Testis (tissue), 3 donors: Measurements from ENCODE around the gene UBXN10. TPM values are rescaled to one million over a fixed set of nuclear protein-coding genes. Genes with fewer than 3 reads are reported as not detected.

Experiments used
- DNase-seq: peaks from one replicate; pipeline ENCODE4 v3.0.0-alpha.2; 2019
- H3K27ac ChIP-seq, 2 donors: fragments of 200-600 bp; sonication (generic); one replicate each; pipeline ENCODE4 v1.5.1; 2019
- H3K27me3 ChIP-seq: fragments of 200-600 bp; sonication (generic); one replicate; pipeline ENCODE4 v1.5.1; 2019
- H3K36me3 ChIP-seq: fragments of 200-600 bp; sonication (generic); one replicate; pipeline ENCODE4 v1.5.1; 2017; ENCODE audit warnings: low read depth; ENCODE audit errors: missing control alignments
- H3K4me1 ChIP-seq: fragments of 200-600 bp; sonication (generic); one replicate; pipeline ENCODE4 v1.5.1; 2019
- H3K4me3 ChIP-seq, 2 donors: fragments of 200-600 bp; sonication (generic); one replicate each; pipeline ENCODE4 v1.5.1; 2017 to 2019
- H3K9me3 ChIP-seq: fragments of 200-600 bp; sonication (generic); one replicate; pipeline ENCODE4 v1.5.1; 2017
- CTCF ChIP-seq, 3 experiments: fragments of 450-650 bp in 2 of 3; fragments of 200-600 bp in 1 of 3; sonication (generic) in 1 of 3; IDR thresholded peaks; one replicate each; pipeline ENCODE4 v1.5.1; 2016 to 2019; ENCODE audit warnings: antibody characterized with exemption in 3 of 3, mild to moderate bottlenecking in 2 of 3, moderate library complexity in 1 of 3
- POLR2A ChIP-seq: fragments of 450-650 bp; IDR thresholded peaks from one replicate; pipeline ENCODE4 v1.6.1; 2017; ENCODE audit warnings: antibody characterized with exemption, mild to moderate bottlenecking, moderate library complexity
- WGBS, 2 donors: methylation state at CpG; one replicate each; pipeline ENCODE4 v1.1.5; 2018; 5-methylcytosine and 5-hydroxymethylcytosine counted together
- intact Hi-C: fragments of 100-400 bp; cut with DNase I; formaldehyde crosslinking; loops from one replicate; pipeline ENCODE4 v1.15.1; 2023; ENCODE audit warnings: low total_unique reads
- polyA plus RNA-seq: library from polyadenylated mRNA; stranded (reverse); fragments of 350-450 nt; fragmentation: Illumina TruSeq; extraction: RNeasy Lipid Tissue Mini Kit (QIAGEN cat#74804); gene quantifications from one replicate; pipeline ENCODE4 v1.2.3, GENCODE V29; 2014; ENCODE audit warnings: low read depth, low replicate concordance; ENCODE audit not compliant: insufficient read depth
- total RNA-seq, 2 donors: library from RNA; depleted of rRNA; stranded (reverse); fragments of >200 nt; gene quantifications; one replicate each; pipeline ENCODE4 v1.2.3, GENCODE V29; 2016

The UBXN10 gene
- total and polyA plus RNA-seq, 3 donors from 2014 or later: 18.2 to 43.7 (median 23.7) TPM

GRCh38 chr1:20202166-20202565, 16.3 kb downstream of the UBXN10 start:
- no peaks in the 10 kb centered on the region for H3K9me3 ChIP-seq
- H3K36me3 ChIP-seq: no peaks in the 10 kb centered on the region
- no peaks in the 10 kb centered on the region for H3K4me1 ChIP-seq
- 91 to 100% methylated on average over 5 of the region's 5 CpGs for WGBS, 2 donors
- intact Hi-C loops: loop anchor here (10.0 kb wide), 2 partner anchors 97 to 293 kb away; no protein-coding TSS in a partner anchor
- TF ChIP-seq POLR2A (no peak), CTCF (IDR thresholded peaks at IDR 0.05) (no peak)
- DNase-seq: no peak
- H3K27me3 ChIP-seq: no peaks in the 10 kb centered on the region
- no peak overlapping the region for H3K27ac ChIP-seq
- no peak overlapping the region for H3K4me3 ChIP-seq

GRCh38 chr1:20207546-20207945, 21.6 kb downstream of the UBXN10 start:
- no peak for DNase-seq
- intact Hi-C loops: loop anchor here (10.0 kb wide), 2 partner anchors 103 to 287 kb away; no protein-coding TSS in a partner anchor

GRCh38 chr1:20209471-20209870, 23.6 kb downstream of the UBXN10 start:
- no peaks in the 10 kb centered on the region for H3K36me3 ChIP-seq
- intact Hi-C loops: loop anchor here (10.0 kb wide), 2 partner anchors 105 to 285 kb away; no protein-coding TSS in a partner anchor
- WGBS, 2 donors: 94 to 95% methylated on average over 4 of the region's 4 CpGs
- H3K27me3 ChIP-seq: no peaks in the 10 kb centered on the region
- no peak for TF ChIP-seq CTCF (IDR thresholded peaks at IDR 0.05)
- no peak for TF ChIP-seq POLR2A
- no peak overlapping the region for H3K4me3 ChIP-seq
- H3K9me3 ChIP-seq: no peaks in the 10 kb centered on the region
- peaks cover 27% of the 10 kb centered on the region for H3K4me1 ChIP-seq
- no peak for DNase-seq
- H3K27ac ChIP-seq: no peak overlapping the region

More at GRCh38 chr1:20207546-20207945, 21.6 kb downstream of the UBXN10 start:
- Histone ChIP-seq H3K27ac (no peak overlapping the region), H3K4me1 (peaks cover 21% of the 10 kb centered on the region), H3K9me3 (no peaks in the 10 kb centered on the region), H3K4me3 (no peak overlapping the region), H3K27me3 (no peaks in the 10 kb centered on the region), H3K36me3 (no peaks in the 10 kb centered on the region)
- WGBS, 2 donors: 82 to 83% methylated on average over 4 of the region's 4 CpGs
- TF ChIP-seq CTCF (IDR thresholded peaks at IDR 0.05) (no peak), POLR2A (no peak)

- no peaks in the 10 kb centered on the region for H3K27me3 ChIP-seq
- intact Hi-C loops: no loop called here
- DNase-seq: peak; percentile 83
- H3K4me3 ChIP-seq: no peak overlapping the region
- H3K9me3 ChIP-seq: no peaks in the 10 kb centered on the region
- 44 to 61% methylated on average over 10 of the region's 10 CpGs for WGBS, 2 donors
- peaks cover 27% of the 10 kb centered on the region for H3K4me1 ChIP-seq
- H3K27ac ChIP-seq: peak overlapping the region; percentile 56 to 64
- TF ChIP-seq POLR2A: no peak
- TF ChIP-seq CTCF (IDR thresholded peaks at IDR 0.05): no peak
- H3K36me3 ChIP-seq: no peaks in the 10 kb centered on the region
Measured at GRCh38 chr1:20210736-20211460, 25.0 kb downstream of the UBXN10 start.
